Spinal cord (tissue), 10 donors: ENCODE results near the gene C21orf58. TPM values are rescaled to one million over a fixed set of nuclear protein-coding genes. Genes with fewer than 3 reads are reported as not detected.
"Not testable (repeated sequence)": the region's sequence is repeated elsewhere in the genome, so short reads cannot be mapped to it uniquely, and the experiment has no call there.

Experiments
- DNase-seq, 6 donors: peaks; one replicate each; pipeline versions ENCODE4 v3.0.0 to v3.0.0-alpha.2; 2013 to 2015; ENCODE audit warnings: low spot score in 6 of 6, low read depth in 4 of 6
- H3K27ac ChIP-seq: one replicate; pipeline ENCODE4 v1.5.1; 2013; ENCODE audit warnings: low read depth, low read length, control low read depth
- H3K27me3 ChIP-seq: one replicate; pipeline ENCODE4 v1.6.1; 2013; ENCODE audit warnings: low read length; ENCODE audit not compliant: control insufficient read depth, insufficient read depth
- H3K36me3 ChIP-seq: one replicate; pipeline ENCODE4 v1.6.1; 2013; ENCODE audit warnings: low read length; ENCODE audit not compliant: control insufficient read depth, insufficient read depth
- H3K4me1 ChIP-seq: one replicate; pipeline ENCODE4 v1.6.1; 2013; ENCODE audit warnings: low read length; ENCODE audit not compliant: control insufficient read depth, insufficient read depth
- H3K4me3 ChIP-seq: one replicate; pipeline ENCODE4 v1.5.1; 2013; ENCODE audit warnings: low read depth, low read length, control low read depth
- H3K9me3 ChIP-seq: one replicate; pipeline ENCODE4 v1.6.1; 2013; ENCODE audit warnings: low read length; ENCODE audit not compliant: control insufficient read depth, insufficient read depth
- WGBS: methylation state at CpG from one replicate; pipeline ENCODE4 v1.1.5; 2013; ENCODE audit warnings: missing lambda C conversion rate; ENCODE audit not compliant: insufficient coverage; 5-methylcytosine and 5-hydroxymethylcytosine counted together
- long read RNA-seq, 4 donors: transcript quantifications; one replicate each; lab custom pipeline, GENCODE V29; 2026
- polyA plus RNA-seq, 2 donors: library from polyadenylated mRNA; unstranded; fragments of 120-200 nt; gene quantifications; one replicate each; pipeline ENCODE4 v1.2.1, GENCODE V29; 2013; ENCODE audit not compliant: insufficient read length in 2 of 2
- total RNA-seq, 2 donors: library from RNA; depleted of rRNA in 1 of 2; stranded (reverse); fragments of 120-200 nt in 1 of 2; fragments of >200 nt in 1 of 2; gene quantifications; one replicate each; pipeline versions ENCODE4 v1.2.3 to v1.2.4, GENCODE V29; 2013 to 2014
- donor health status: healthy.

The C21orf58 gene
- total RNA-seq (1 to 10 TPM; 2.9 to 8.0 TPM), polyA plus RNA-seq (10 to 100 TPM; 11.1 to 15.4 TPM)
- long read RNA-seq, donor 1 = 0 reads
- long read RNA-seq, donor 2 = 0 reads
- long read RNA-seq, donor 3, partial matches to known transcripts = 10 of 10 reads
- long read RNA-seq, donor 3, other reads (novel, unspliced or antisense) = 0 of 10 reads
- long read RNA-seq, donor 4, partial matches to known transcripts = 29 of 29 reads
- long read RNA-seq, donor 4, other reads (novel, unspliced or antisense) = 0 of 29 reads

DNA sequence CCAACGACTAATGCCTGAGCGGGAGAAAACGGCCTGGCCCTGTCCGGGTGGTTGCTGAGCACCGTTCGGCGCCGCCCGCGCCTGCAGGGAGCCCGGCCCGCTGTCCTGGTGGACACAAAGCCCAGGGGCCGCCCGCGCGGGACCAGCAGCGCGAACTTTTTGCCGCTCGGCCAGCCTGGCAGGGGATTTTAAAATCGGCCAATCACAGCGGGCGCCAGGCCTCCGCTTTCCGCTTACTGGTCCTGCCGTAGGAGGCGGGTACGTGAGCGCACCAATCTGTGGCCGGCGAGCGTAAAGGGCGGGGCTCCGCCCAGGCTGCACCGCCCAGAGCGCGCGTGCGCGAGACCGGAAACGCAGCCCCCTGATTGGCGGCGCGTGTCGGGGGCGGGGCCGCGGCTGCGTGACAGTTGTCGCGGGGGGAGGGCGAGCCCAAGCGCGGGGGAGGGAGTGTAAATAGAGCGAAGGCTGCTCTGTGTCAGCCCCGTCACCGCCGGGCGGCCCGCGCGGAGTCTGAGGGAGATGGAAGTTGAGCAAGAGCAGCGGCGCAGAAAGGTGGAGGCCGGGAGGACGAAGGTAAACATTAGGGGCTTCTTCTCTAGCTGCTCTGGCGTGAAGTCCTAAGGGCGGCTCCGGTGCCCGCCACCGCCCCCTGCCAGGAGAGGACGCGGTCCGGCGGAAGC lies at the start of gene C21orf58, which contains the start of gene PCNT:
Gene C21orf58 (minus strand): TSS at position 161 of the 680 bp plus-strand sequence. CDS start 1,132 bp downstream, outside the sequence.
Gene PCNT (plus strand): TSS at position 447 of the 680 bp plus-strand sequence. CDS start 73 bp downstream, at position 520.
- H3K27ac ChIP-seq = peak within 1 kb of the TSS; percentile 96
- peaks cover 18% of the 10 kb centered on the region for H3K36me3 ChIP-seq
- no peaks in the 10 kb centered on the region for H3K27me3 ChIP-seq
- DNase-seq = peak; percentile 82 to 99 (median 95)
- H3K4me1 ChIP-seq = peaks cover 29% of the 10 kb centered on the region
- peak within 1 kb of the TSS; percentile 98 for H3K4me3 ChIP-seq
- WGBS = under 1% methylated on average over 76 of the region's 76 CpGs
- no peaks in the 10 kb centered on the region for H3K9me3 ChIP-seq

DNA sequence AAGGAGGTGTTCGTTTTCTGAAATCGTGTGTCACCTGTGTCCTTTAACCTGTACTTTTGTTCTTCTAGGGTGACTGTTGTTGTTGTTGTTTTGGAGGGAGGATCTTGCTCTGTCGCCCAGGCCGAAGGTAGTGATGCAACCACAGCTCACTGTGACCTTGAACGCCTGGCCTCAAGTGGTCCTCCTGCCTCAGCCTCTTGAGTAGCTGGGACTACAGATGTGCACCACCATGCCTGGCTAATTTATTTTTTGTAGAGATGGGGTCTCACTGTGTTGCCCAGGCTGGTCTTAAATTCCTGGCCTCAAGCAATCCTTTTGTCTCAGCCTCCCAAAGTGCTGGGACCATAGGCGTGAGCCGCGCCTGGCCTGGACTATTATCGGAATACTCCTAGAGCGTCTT lies 49.3 kb upstream of the C21orf58 start:
- H3K9me3 ChIP-seq, H3K4me3 ChIP-seq, H3K4me1 ChIP-seq, DNase-seq, H3K27me3 ChIP-seq, H3K27ac ChIP-seq: not testable (repeated sequence)
- 99% methylated on average over 8 of the region's 10 CpGs for WGBS
- peaks cover 55% of the 10 kb centered on the region for H3K36me3 ChIP-seq

DNA sequence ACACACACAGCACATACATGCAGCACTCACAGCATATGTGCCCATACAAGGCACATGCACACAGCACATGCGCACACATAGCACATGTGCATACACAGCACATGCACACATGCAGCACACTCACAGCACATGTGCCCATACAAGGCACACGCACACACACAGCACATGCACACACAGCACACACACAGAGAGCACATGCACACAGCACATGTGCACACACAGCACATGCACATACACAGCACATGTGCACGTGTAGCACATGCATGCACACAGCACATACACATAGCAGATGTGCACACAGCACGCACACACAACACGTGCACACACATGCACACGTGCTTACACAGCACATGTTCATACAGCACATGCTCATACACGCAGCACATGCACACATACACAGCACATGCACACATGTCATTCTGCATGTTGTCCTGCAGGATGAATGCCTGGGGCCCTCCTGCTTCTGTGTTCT lies 48.4 kb upstream of the C21orf58 start:
- Histone ChIP-seq H3K27ac (no peak overlapping the region), H3K4me1 (no peaks in the 10 kb centered on the region), H3K9me3 (no peaks in the 10 kb centered on the region), H3K36me3 (peaks cover 62% of the 10 kb centered on the region), H3K4me3 (no peak overlapping the region), H3K27me3 (no peaks in the 10 kb centered on the region)
- DNase-seq = no peak
- 94% methylated on average over 6 of the region's 7 CpGs for WGBS

DNA sequence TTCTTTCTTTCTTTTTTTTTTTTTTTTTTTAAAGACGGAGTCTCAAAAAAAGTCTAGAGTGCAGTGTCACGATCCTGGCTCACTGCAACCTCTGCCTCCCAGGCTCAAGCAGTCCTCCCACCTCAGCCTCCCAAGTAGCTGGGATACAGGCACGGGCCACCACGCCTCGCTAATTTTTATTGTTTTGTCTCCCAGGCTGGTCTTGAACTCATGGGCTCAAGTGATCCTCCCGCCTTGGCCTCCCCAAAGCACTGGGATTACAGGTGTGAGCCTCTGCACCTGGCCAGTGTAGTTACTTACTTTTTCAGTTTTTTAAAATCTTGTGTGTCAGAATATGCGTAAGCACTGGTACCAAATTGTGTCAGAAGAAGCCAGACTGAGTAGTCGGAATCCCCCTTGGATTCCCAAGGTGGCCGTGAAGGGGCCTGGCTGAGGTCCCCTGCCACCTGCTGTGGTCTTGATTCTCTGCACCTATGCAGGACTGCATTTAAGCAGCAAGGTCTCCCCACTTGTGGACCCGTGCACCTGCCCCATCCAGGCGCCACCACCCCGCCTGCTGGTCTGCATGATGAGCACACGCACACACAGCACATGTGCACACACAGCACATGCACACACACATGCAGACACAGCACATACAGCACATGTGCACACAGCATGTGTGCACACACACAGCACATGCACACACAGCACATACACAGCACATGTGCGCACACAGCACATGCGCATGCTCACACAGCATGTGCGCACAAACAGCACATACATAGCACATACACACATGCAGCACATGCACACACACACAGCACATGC lies 47.7 kb upstream of the C21orf58 start:
- no peak overlapping the region for H3K27ac ChIP-seq
- H3K4me1 ChIP-seq = no peaks in the 10 kb centered on the region
- H3K4me3 ChIP-seq = no peak overlapping the region
- no peaks in the 10 kb centered on the region for H3K9me3 ChIP-seq
- H3K27me3 ChIP-seq = no peaks in the 10 kb centered on the region
- H3K36me3 ChIP-seq = peaks cover 63% of the 10 kb centered on the region
- DNase-seq = no peak
- 96% methylated on average over 14 of the region's 16 CpGs for WGBS

DNA sequence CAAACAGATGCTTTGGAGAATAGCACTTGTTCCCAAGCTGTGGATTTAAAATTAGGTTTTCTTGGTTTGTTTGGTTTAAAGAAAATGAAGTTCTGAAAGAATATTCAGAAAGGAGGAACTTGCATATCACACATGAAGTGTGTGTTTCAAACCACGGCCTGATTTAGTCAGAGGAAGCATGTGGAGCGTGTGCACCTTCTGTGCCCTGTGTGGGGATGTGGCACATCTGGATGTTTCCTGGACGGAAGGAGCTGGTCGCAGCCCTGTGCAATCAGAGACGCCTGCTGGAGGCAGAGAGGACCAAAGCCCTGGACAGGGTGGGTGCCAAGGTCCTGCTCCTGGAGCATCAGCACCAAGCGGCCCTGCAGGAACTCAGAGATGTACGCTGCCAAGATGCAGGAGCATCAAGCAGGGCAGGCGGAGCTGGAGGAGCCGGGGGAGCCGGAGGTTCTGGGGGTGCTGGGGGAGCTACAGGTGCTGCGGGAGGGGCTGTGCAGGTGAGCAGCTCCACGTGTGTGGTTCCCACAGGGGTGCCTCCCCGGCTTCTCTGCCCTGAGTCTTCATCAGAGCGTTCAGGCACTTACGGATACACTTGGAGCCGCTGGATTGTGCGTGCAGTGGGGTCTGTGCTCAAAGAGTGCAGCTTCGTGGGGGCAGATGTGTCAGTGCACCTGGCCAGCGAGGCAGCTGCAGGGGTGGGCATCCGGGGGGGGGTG lies 46.0 kb upstream of the C21orf58 start:
- Histone ChIP-seq H3K9me3 (no peaks in the 10 kb centered on the region), H3K27ac (no peak overlapping the region), H3K4me3 (no peak overlapping the region), H3K36me3 (peaks cover 69% of the 10 kb centered on the region), H3K27me3 (no peaks in the 10 kb centered on the region), H3K4me1 (no peaks in the 10 kb centered on the region)
- 89% methylated on average over 20 of the region's 20 CpGs for WGBS
- DNase-seq = no peak

DNA sequence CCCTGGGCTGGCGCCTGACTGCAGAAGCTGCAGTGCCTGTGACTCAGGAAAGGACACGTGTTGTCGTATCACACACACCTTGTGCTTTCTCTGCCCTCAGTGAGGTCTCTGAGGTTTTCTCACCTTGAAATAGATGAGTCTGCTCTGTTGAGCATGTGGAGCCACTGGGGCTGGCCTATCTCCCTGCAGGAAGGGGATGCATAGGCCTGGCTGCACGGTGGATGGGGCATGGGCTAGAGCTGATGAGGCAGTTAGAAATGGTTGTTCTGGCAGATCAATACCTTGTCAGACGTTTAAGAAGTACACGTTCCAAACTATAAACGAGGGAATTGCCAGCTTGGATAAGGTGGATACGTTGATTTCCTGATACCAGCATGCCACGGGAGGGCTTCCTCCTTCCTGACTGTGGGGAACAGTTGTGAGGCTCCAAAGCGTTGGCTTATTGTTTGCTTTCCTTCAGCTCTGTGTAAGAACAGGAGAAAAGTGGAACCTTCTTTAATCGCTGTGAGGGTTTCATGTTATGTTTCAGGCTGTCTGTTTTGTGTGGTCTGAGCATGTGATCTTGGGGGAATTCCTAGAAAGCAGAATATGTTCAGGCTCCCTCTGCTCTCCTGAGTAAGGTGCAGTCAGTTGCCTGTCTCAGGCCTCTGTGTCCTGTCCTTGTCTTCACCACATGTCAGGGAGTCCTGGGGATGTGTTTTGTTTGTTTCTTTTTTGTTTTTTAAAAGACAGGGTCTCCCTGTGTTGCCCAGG lies 45.0 kb upstream of the C21orf58 start:
- peaks cover 79% of the 10 kb centered on the region for H3K36me3 ChIP-seq
- H3K27ac ChIP-seq = no peak overlapping the region
- DNase-seq = no peak
- no peaks in the 10 kb centered on the region for H3K4me1 ChIP-seq
- H3K9me3 ChIP-seq = no peaks in the 10 kb centered on the region
- H3K4me3 ChIP-seq = no peak overlapping the region
- H3K27me3 ChIP-seq = no peaks in the 10 kb centered on the region
- 87% methylated on average over 11 of the region's 11 CpGs for WGBS

DNA sequence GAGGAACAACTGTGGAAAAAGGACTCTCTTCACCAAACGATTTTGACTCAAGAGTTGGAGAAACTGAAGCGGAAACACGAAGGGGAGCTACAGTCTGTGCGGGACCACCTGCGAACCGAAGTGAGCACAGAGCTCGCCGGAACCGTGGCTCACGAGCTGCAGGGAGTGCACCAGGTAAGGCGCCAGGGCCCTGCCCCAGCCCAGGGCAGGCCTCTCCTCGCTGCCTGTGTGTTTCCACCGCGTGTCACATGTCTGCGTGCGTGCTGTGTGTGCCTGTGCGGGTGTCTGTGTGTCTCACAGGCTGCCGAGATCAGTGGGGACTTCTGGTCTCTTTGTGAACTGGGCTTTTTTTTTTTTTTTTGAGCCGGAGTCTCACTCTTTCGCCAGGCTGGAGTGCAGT lies 43.3 kb upstream of the C21orf58 start:
- Histone ChIP-seq H3K27ac (no peak overlapping the region), H3K9me3 (no peaks in the 10 kb centered on the region), H3K4me3 (no peak overlapping the region), H3K36me3 (peaks cover 82% of the 10 kb centered on the region), H3K4me1 (no peaks in the 10 kb centered on the region), H3K27me3 (no peaks in the 10 kb centered on the region)
- DNase-seq = no peak
- WGBS = 94% methylated on average over 19 of the region's 20 CpGs

DNA sequence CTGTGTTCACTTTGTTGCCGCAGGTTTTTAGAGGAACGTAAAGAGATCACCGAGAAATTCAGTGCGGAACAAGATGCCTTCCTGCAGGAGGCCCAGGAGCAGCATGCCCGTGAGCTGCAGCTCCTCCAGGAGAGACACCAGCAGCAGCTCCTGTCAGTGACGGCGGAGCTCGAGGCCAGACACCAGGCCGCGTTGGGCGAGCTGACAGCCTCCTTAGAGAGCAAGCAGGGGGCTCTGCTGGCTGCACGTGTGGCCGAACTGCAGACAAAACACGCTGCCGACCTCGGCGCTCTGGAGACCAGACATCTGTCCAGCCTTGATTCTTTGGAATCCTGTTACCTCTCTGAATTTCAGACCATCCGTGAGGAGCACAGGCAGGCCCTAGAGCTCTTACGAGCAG lies 42.9 kb upstream of the C21orf58 start:
- Histone ChIP-seq H3K36me3 (peaks cover 80% of the 10 kb centered on the region), H3K9me3 (no peaks in the 10 kb centered on the region), H3K27ac (no peak overlapping the region), H3K27me3 (no peaks in the 10 kb centered on the region), H3K4me3 (no peak overlapping the region), H3K4me1 (no peaks in the 10 kb centered on the region)
- WGBS = 90% methylated on average over 19 of the region's 19 CpGs
- no peak for DNase-seq
